Measurements from ENCODE around the gene ABHD4.
"Not testable (repeated sequence)": the region's sequence is repeated elsewhere in the genome, so short reads cannot be mapped to it uniquely, and the experiment has no call there.

Gene ABHD4, protein sequence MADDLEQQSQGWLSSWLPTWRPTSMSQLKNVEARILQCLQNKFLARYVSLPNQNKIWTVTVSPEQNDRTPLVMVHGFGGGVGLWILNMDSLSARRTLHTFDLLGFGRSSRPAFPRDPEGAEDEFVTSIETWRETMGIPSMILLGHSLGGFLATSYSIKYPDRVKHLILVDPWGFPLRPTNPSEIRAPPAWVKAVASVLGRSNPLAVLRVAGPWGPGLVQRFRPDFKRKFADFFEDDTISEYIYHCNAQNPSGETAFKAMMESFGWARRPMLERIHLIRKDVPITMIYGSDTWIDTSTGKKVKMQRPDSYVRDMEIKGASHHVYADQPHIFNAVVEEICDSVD

GRCh38 chr14:22598099-22598895 lies at the start of gene ABHD4:
ABHD4 (plus strand) TSS chr14:22598300; CDS start chr14:22598307, 7 bp downstream.
- peak; percentile 26 to 39 (median 32) for DNase-seq (ENCODE audit: low read depth in 2 of 3, low spot score in 2 of 3)

DNA sequence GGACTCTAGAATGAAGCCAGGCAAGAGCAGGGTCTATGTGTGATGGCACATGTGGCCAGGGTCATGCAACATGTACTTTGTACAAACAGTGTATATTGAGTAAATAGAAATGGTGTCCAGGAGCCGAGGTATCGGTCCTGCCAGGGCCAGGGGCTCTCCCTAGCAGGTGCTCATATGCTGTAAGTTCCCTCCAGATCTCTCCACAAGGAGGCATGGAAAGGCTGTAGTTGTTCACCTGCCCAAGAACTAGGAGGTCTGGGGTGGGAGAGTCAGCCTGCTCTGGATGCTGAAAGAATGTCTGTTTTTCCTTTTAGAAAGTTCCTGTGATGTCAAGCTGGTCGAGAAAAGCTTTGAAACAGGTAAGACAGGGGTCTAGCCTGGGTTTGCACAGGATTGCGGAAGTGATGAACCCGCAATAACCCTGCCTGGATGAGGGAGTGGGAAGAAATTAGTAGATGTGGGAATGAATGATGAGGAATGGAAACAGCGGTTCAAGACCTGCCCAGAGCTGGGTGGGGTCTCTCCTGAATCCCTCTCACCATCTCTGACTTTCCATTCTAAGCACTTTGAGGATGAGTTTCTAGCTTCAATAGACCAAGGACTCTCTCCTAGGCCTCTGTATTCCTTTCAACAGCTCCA lies 48.7 kb upstream of the ABHD4 start:
- no peak for DNase-seq (ENCODE audit: low read depth in 2 of 3, low spot score in 2 of 3)

DNA sequence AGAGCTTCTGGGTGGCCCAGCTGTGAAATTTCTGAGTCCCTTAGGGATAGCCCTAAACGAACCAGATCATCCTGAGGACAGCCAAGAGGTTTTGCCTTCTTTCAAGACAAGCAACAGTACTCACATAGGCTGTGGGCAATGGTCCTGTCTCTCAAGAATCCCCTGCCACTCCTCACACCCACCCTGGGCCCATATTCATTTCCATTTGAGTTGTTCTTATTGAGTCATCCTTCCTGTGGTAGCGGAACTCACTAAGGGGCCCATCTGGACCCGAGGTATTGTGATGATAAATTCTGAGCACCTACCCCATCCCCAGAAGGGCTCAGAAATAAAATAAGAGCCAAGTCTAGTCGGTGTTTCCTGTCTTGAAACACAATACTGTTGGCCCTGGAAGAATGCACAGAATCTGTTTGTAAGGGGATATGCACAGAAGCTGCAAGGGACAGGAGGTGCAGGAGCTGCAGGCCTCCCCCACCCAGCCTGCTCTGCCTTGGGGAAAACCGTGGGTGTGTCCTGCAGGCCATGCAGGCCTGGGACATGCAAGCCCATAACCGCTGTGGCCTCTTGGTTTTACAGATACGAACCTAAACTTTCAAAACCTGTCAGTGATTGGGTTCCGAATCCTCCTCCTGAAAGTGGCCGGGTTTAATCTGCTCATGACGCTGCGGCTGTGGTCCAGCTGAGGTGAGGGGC lies 48.0 kb upstream of the ABHD4 start:
- peak in 1 of 3 experiments; percentile 62 for DNase-seq (ENCODE audit: low read depth in 2 of 3, low spot score in 2 of 3)

DNA sequence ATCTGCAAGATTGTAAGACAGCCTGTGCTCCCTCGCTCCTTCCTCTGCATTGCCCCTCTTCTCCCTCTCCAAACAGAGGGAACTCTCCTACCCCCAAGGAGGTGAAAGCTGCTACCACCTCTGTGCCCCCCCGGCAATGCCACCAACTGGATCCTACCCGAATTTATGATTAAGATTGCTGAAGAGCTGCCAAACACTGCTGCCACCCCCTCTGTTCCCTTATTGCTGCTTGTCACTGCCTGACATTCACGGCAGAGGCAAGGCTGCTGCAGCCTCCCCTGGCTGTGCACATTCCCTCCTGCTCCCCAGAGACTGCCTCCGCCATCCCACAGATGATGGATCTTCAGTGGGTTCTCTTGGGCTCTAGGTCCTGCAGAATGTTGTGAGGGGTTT lies 46.5 kb upstream of the ABHD4 start:
- no peak for DNase-seq (ENCODE audit: low read depth in 2 of 3, low spot score in 2 of 3)

GRCh38 chr14:22552001-22552826 lies 45.9 kb upstream of the ABHD4 start:
- no peak for DNase-seq (ENCODE audit: low read depth in 2 of 3, low spot score in 2 of 3)

DNA sequence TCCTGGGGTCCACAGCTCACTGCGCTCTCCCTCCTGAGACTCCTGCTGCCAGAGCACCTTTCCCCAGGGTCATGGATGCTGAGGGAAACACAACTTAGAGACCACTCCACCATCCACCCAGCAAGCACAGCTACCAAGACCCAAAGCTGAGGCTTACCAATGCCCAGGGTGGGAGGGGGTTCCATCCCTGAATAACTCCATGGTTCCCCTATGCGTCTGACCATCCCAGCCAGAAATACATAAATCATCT lies 45.3 kb upstream of the ABHD4 start:
- DNase-seq (ENCODE audit: low read depth in 2 of 3, low spot score in 2 of 3): no peak

DNA sequence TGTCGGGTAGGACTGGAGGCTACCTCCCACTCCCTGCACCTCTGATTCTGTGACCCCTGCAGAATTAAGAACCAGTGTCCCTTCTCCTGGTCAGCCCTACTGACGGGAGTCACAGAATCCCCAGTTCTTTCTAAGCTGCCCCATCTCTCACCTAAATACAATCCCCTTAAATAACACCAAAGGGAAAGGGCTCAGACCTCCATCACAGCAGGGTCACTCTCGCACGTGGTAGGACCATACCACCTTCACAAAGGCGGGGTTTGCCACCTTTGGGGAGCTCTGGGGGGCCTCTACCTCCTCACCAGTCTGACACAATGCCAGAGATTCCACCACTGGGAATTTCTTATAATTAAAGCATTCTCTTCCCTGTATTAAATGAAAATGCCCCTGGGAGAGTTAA lies 44.7 kb upstream of the ABHD4 start:
- no peak for DNase-seq (ENCODE audit: low read depth in 2 of 3, low spot score in 2 of 3)

DNA sequence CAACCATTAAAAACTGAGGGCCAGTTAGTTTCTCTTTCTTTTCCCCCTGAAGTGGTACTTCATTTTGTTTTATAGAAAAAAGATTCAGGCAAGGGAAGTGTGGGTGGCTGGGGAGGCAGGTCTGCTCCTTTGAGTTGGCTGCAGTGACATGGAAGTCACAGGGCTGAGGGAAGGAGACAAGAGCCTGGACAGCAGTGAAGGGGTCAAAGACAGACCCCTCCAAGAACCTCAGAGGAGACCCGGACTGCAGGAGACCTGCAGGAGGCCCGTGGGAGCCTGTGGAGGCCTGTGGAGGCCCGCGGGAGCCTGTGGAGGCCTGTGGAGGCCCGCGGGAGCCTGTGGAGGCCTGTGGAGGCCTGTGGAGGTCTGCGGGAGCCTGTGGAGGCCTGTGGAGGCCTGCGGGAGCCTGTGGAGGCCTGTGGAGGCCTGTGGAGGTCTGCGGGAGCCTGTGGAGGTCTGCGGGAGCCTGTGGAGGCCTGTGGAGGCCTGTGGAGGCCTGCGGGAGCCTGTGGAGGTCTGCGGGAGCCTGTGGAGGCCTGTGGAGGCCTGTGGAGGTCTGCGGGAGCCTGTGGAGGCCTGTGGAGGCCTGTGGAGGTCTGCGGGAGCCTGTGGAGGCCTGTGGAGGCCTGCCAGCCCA lies 44.1 kb upstream of the ABHD4 start:
- DNase-seq (ENCODE audit: low read depth in 2 of 3, low spot score in 2 of 3): not testable (repeated sequence)

- DNase-seq (ENCODE audit: low read depth in 2 of 3, low spot score in 2 of 3): no peak
Measured at GRCh38 chr14:22554498-22555383, 43.4 kb upstream of the ABHD4 start.

- peak in 1 of 3 experiments; percentile 59 for DNase-seq (ENCODE audit: low read depth in 2 of 3, low spot score in 2 of 3)
Measured at GRCh38 chr14:22555384-22556011, 42.6 kb upstream of the ABHD4 start.

GRCh38 chr14:22556021-22556989 lies 41.8 kb upstream of the ABHD4 start:
- DNase-seq (ENCODE audit: low read depth in 2 of 3, low spot score in 2 of 3): peak; percentile 80 to 93 (median 88)

GRCh38 chr14:22556990-22557623 lies 41.0 kb upstream of the ABHD4 start:
- peak; percentile 82 to 95 (median 92) for DNase-seq (ENCODE audit: low read depth in 2 of 3, low spot score in 2 of 3)

DNA sequence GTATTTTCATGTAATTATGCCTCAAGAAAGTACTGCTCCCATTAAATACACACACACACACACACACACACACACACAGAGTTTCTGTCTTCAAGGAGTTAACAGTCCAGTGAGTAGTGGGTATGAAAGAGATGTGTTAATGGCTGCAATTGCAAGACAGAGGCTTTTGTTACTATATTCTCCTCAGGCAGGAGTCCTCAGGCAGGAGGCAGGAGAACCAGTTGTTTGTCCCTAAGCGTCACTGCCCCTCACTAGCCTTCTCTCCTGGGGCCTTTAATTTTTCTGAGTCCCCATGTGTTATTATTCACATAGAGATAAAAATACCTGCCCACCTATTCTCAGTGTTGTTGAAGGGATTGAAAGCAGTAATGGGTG lies 40.3 kb upstream of the ABHD4 start:
- DNase-seq (ENCODE audit: low read depth in 2 of 3, low spot score in 2 of 3): no peak

DNA sequence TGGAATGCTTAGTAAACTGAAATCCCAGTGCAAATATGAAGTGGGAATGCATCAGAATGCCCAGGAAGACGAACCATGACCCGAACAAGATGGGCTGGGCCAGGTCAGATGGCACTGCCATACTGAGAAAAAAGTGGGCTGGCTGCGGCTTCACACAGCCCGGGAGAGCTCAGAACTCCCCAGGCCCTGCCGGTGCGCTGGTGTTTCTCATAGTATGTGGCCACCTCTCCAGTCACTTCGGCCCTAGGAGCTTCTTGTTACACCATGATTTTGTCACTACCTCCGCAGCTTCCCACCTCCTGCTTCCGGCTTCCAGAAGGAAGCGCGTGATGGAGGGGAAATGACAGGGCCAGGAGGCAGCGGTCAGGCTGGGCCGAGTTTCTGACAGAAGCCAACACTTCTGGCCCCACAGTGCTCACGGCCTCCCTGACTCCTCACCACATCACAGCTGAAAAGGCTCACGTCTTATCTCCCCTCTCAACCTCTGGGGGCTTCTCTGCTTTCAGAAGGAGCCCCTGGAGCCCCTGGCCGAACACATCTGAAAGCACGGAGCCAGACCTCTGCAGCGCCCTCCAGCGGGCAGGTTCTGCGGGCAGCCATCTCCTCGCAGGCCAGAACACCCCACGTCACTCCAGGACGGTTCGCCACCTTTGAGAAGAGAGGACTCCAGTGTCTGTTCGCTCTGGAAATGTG lies 39.7 kb upstream of the ABHD4 start:
- peak; percentile 57 to 71 (median 68) for DNase-seq (ENCODE audit: low read depth in 2 of 3, low spot score in 2 of 3)

DNA sequence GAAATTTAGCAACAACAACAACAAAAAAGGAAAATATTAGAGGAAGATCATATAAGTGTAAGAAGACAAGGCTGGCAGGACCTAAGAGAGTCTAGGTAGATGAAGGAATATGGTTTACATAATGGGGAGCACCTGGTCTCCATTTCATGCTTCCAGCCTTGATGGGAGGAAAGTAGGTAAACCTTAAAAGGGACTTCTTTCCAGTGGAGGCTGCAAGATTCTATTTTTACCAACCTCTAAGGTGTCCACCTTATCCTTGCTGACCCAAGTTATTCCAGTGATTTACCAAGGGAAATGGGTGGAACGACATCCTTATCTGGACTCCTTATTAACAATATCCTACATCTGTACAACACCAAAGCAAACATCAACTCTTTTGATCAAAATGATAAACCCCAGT lies 39.1 kb upstream of the ABHD4 start:
- DNase-seq (ENCODE audit: low read depth in 2 of 3, low spot score in 2 of 3): no peak

DNA sequence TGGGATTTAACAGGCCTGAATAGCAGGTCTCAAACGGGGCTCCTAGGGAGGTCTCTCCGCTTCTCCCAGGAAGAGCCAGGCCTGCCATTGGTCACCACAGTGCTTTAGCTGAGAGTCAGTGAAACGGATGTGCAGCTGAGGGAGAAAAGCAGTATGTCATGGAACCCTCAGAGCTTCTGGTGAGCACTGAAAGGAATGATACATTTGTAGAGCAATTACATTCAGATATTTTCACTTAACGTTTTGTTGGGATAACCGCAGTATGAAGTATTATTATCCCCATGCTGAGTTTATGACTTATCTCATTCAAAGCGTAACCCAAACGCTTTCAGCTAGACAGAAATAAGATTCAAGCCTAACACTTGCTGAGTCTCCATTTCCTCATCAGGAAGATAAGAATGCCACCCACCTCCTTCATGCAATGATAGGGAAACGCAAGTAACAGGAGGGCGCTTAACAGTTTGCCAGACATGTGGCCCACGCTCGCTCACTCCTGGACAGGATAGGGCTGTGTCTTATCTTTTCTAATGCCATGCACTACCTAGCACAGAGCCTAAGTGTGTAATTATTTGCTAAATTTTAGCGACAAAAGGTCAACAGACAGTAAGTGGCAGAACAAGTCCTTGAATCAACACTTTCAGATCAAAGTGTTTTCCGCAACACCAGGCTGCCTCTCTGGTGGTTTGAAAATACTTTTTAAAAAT lies 37.3 kb upstream of the ABHD4 start:
- no peak for DNase-seq (ENCODE audit: low read depth in 2 of 3, low spot score in 2 of 3)
